ENCODE data around the gene GMDS. TPM values are rescaled to one million over a fixed set of nuclear protein-coding genes. Genes with fewer than 3 reads are reported as not detected.

GMDS gene
- polyA plus RNA-seq, 1 of the 3 experiments (the other 2 are of a cell fraction): 12.3 TPM

- TF ChIP-seq ZBTB33 (IDR thresholded peaks at IDR 0.05; ENCODE audit: borderline replicate concordance, low read depth) (no peak), YY1 (IDR thresholded peaks at IDR 0.05; ENCODE audit: low read depth) (no peak), MAX (IDR thresholded peaks at IDR 0.05; ENCODE audit: low read depth) (no peak), EZH2phosphoT487 (IDR thresholded peaks at IDR 0.05; ENCODE audit: borderline replicate concordance, low read depth) (no peak), FOSL2 (IDR thresholded peaks at IDR 0.05; ENCODE audit: borderline replicate concordance, low read depth) (peak; percentile 41; the same call in 1 of the 2 replicates), ELF1 (IDR thresholded peaks at IDR 0.05) (no peak), FOXM1 (IDR thresholded peaks at IDR 0.05; ENCODE audit: low read depth) (no peak), SMC3 (IDR thresholded peaks at IDR 0.05; ENCODE audit: low read depth, low read length) (no peak), JUND (IDR thresholded peaks at IDR 0.05) (peak; percentile 29; the same call in 1 of the 2 replicates), TAF1 (IDR thresholded peaks at IDR 0.05; ENCODE audit: borderline replicate concordance, low read depth, low read length) (no peak), NRF1 (IDR thresholded peaks at IDR 0.05; ENCODE audit: low read depth, low read length) (no peak), USF1 (IDR thresholded peaks at IDR 0.05; ENCODE audit: borderline replicate concordance, low read depth) (no peak), RCOR1 (IDR thresholded peaks at IDR 0.05; ENCODE audit: low read length) (no peak), USF2 (IDR thresholded peaks at IDR 0.05; ENCODE audit: borderline replicate concordance, low read depth, low read length) (no peak), EP300 (IDR thresholded peaks at IDR 0.05; ENCODE audit: borderline replicate concordance in 1 of 2, low read depth in 1 of 2, low read length in 1 of 2) (peak; percentile 39 to 59; a peak in 2 of 4 replicates), SIN3A (IDR thresholded peaks at IDR 0.05; ENCODE audit: borderline replicate concordance, low read depth, low read length) (no peak), MEF2A (IDR thresholded peaks at IDR 0.05; ENCODE audit: borderline replicate concordance, low read depth) (0 out of 2 replicates have a peak, but pooled peaks have one; percentile 57), RXRA (IDR thresholded peaks at IDR 0.05; ENCODE audit: borderline replicate concordance, low read depth) (no peak; the same call in 1 of the 2 replicates), RFX5 (IDR thresholded peaks at IDR 0.05; ENCODE audit: low read length) (no peak), FOXJ3 (CRISPR knock-in tag; IDR thresholded peaks at IDR 0.05) (no peak)
Observed at GRCh38 chr6:2020909-2021308, 224.5 kb downstream of the GMDS start (continued).

GRCh38 chr6:2019051-2019450 is 226.4 kb downstream of the GMDS start:
- no peaks in the 10 kb centered on the region for H3K79me2 ChIP-seq (ENCODE audit: insufficient read depth)
- 0 out of 2 replicates have a peak, but pooled peaks cover 10% of the 10 kb centered on the region for H3K9me3 ChIP-seq
- H4K20me1 ChIP-seq (ENCODE audit: insufficient read depth): no peaks in the 10 kb centered on the region
- H3K4me1 ChIP-seq (ENCODE audit: control insufficient read depth in 1 of 2, insufficient read depth in 2 of 2, low read depth in 1 of 2, low read length in 1 of 2): peaks cover 8 to 18% of the 10 kb centered on the region in 2 experiments; a peak in 3 of 4 replicates
- H3K4me3 ChIP-seq (ENCODE audit: low read depth in 2 of 2, low read length in 1 of 2): no peak overlapping the region
- H3K9me2 ChIP-seq: no peaks in the 10 kb centered on the region
- no peak overlapping the region for H2AFZ ChIP-seq (ENCODE audit: low read depth)
- H3K36me3 ChIP-seq (replicated peaks in 1 of 2; ENCODE audit: control insufficient read depth in 1 of 2, insufficient read depth in 2 of 2, low read length in 1 of 2): no peaks in the 10 kb centered on the region
- H3K4me2 ChIP-seq: no peak overlapping the region
- ChIA-PET CTCF (no interaction called here), POLR2A (no interaction called here)
- H3K27ac ChIP-seq (ENCODE audit: low read depth in 2 of 2, low read length in 1 of 2): no peak overlapping the region
- no peak for DNase-seq
- H3K9ac ChIP-seq: no peak overlapping the region
- H3F3A ChIP-seq (replicated peaks; ENCODE audit: insufficient read depth): no peaks in the 10 kb centered on the region
- H3K27me3 ChIP-seq (ENCODE audit: insufficient read depth): no peaks in the 10 kb centered on the region
- TF ChIP-seq IRF3 (IDR thresholded peaks at IDR 0.05; ENCODE audit: low read depth, low read length): no peak
- no peak for TF ChIP-seq CHD2 (IDR thresholded peaks at IDR 0.05; ENCODE audit: low read length, partially characterized antibody)
- no peak for TF ChIP-seq TCF12 (IDR thresholded peaks at IDR 0.05)
- no peak for TF ChIP-seq RCOR1 (IDR thresholded peaks at IDR 0.05; ENCODE audit: low read length)
- no peak for TF ChIP-seq MEF2A (IDR thresholded peaks at IDR 0.05; ENCODE audit: borderline replicate concordance, low read depth)
- no peak for TF ChIP-seq GATA2 (CRISPR knock-in tag; IDR thresholded peaks at IDR 0.05)
- no peak for TF ChIP-seq REST (IDR thresholded peaks at IDR 0.05; ENCODE audit: low read depth, low read length)
- no peak for TF ChIP-seq ELF1 (IDR thresholded peaks at IDR 0.05)
- TF ChIP-seq GABPA (IDR thresholded peaks at IDR 0.05; ENCODE audit: low read depth): no peak

All from SK-N-SH (cell line).